GM19467 (cell line): ENCODE measurements around the gene SYNE3.

Experiments used
- ATAC-seq: cut with Tn5 transposase; IDR thresholded peaks from one replicate; pipeline ENCODE4 v1.9.1; 2021; ENCODE audit warnings: mild to moderate bottlenecking, moderate library complexity; ENCODE audit not compliant: unreplicated experiment

Gene SYNE3

DNA sequence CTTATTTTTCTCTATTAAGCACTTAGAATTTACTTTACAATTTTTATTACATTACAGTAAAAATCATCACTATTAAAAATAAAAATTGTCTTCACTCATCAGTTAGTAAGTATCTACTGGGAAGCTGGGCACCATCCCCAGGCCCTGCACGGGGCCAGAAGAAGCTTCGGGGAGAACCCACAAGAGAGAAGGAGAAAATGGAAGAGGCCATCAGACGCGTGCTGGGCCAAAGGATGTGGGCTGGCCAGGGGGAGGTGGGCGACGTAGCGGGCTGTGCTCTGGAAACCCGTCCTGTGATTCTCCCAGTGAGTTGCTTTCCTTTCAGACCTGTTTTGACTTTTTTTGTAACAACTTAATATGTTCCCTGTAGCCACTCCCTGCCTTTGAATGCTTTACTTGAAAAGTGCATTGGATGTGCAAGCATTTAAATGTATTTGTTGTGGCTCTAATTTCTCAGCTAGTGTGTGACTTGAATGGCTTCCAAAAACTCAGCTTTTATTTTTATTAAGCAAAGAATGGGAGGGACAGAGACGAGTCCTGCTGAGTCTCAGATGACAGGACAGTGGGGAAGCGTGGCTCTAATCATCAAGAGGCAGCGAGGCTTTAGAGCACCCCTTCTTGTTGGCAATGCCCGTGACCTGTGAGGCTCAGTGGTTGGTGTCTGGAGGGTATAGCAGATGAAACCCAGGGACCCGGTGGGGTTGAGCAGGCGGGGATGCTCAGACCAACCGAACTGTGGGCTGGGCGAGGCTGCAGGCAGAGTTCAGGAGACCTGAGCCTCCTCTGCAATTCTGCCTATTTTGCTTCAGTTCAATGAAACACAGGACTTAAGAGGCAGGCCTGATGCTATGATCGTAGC is 38.8 kb downstream of the SYNE3 start:
- no peak for ATAC-seq

DNA sequence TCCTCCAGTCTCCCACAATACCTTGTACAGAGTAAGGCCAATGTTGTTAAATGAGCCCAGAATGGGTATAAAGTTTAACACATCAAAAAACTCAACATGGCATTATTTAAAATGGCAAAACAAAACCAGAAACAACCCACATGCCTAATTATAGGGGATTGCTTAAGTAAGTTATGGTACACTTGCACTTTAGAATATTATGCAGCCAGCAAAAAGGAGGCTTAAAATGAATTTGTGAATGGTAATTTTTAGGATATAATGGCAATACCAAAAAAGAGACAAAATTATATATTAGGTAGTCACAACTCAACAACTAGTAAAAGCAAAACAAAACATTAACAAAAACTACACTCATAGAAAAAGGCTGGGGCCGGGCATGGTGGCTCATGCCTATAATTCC is 39.7 kb downstream of the SYNE3 start:
- no peak for ATAC-seq

- ATAC-seq: no peak
Measured at GRCh38 chr14:95475540-95476240, 40.8 kb downstream of the SYNE3 start.

DNA sequence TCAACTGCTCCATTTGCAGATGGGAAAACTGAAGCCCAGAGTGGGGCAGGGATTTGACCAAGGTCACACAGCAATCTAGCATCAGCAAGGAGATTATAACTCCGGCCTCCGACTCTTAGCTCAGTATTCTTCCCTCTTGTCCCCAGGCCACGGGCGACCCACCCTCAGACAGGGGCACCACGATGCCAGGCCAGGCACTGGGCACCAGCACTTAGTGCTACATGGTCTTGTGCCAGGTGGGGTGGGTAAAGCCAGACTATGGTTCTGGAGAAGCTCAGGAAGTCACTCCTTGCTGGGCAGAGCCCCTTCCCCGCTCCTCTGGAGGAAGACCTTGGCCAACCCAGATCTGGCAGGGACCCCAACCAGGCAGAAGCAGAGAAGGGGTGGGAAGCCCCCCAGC is 41.5 kb downstream of the SYNE3 start:
- ATAC-seq: no peak

DNA sequence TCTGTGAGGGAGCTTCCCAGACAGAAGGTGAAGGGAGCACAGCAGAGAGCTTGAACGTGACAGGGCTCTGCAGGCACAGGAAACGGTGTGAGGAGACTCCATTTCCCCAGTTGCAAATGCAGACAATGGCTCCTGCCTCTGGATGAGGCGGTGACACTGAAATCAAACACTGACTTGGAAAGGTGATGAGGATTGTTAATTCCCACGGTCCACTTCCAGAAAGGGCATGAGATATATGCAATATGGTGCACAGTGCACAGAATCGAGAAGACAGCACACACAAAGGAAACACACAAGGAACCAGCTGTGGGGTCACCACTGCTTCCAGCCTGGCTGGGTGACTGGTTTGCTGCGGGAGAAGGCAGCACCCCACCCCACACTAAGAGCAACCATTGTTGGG is 42.0 kb downstream of the SYNE3 start:
- ATAC-seq: no peak

DNA sequence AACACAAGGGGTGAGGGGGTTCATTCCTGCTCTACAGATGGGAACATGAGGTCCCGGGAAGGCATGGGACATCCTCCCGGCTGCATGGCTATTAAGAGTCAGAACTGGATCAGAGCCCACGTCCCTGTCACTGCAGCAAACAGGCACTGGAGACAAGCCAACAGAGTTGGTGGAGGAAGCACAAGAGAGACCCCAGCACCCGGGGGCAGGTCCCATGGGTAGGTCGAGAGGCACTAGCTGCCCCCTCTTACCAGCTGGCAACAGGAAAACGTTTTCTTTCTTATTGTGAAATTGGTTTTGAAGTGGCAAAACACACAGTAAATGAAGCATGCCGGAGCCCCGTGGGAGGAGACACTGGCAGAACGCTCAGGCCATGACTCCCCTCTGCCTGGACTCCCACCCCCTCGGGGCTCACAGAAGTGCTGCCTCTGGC is 43.6 kb downstream of the SYNE3 start:
- ATAC-seq: no peak

DNA sequence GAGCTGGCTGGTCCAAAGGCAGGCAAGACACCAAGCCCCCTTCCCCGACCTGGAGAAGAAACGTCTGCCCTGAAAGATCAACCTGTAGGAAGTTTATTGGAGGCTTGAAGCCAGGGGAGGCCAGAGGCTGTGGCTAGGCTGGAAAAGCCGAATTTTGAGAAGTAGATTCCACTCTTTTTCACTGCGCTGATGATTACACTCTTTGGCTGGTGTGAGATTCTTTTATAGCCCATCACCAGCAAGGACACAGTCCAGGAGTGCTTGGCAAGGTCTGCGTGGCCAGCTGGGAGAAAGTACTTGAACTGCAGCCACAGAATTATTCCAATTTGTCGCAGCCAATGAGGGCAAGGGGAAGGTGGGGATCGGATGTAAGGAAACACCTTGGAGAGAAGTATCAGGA is 45.0 kb downstream of the SYNE3 start:
- no peak for ATAC-seq

GRCh38 chr14:95471016-95471415 is 45.4 kb downstream of the SYNE3 start:
- no peak for ATAC-seq

DNA sequence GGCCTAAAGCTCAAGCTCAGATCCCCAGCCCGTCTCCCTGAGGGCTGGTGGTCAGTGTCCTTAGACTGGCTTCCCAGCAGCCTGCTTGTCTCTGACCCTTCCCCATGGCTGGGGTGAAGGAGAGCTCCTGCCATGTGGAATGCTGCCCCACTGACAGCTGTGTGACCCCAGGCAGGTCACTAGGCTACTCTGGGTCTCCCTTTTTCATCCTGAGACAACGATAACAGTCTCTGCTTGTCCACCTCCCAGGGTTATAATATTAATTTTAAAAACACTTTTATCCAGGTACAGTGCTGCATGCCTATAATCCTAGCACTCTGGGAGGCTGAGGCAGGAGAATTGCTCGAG is 47.3 kb downstream of the SYNE3 start:
- no peak for ATAC-seq

GRCh38 chr14:95468448-95469133 is 47.9 kb downstream of the SYNE3 start:
- no peak for ATAC-seq

- ATAC-seq: no peak
Measured at GRCh38 chr14:95467657-95468056, 48.8 kb downstream of the SYNE3 start.

GRCh38 chr14:95467232-95467631 is 49.2 kb downstream of the SYNE3 start:
- no peak for ATAC-seq
